Renal pelvis (tissue), 4 donors: Measurements from ENCODE around the gene PATJ. TPM values are rescaled to one million over a fixed set of nuclear protein-coding genes. Genes with fewer than 3 reads are reported as not detected.
"Not testable (repeated sequence)": the region's sequence is repeated elsewhere in the genome, so short reads cannot be mapped to it uniquely, and the experiment has no call there.

Experiments used
- DNase-seq: peaks from one replicate; pipeline ENCODE4 v3.0.0-alpha.2; 2013
- polyA plus RNA-seq, 3 donors: library from polyadenylated mRNA; unstranded; fragments of 120-200 nt; gene quantifications; one replicate each; pipeline ENCODE4 v1.2.1, GENCODE V29; 2013; ENCODE audit not compliant: insufficient read length in 3 of 3

The PATJ gene
- polyA plus RNA-seq, 3 donors = 38.6 to 69.8 (median 46.4) TPM

GRCh38 chr1:62170380-62170779 is 428.1 kb downstream of the PATJ start:
- not testable (repeated sequence) for DNase-seq

GRCh38 chr1:62175568-62176179 is 433.4 kb downstream of the PATJ start:
- DNase-seq = peak; percentile 57

- DNase-seq = no peak
These were observed 434.5 kb downstream of the PATJ start for GRCh38 chr1:62176597-62177312.

GRCh38 chr1:62177621-62178020 is 435.3 kb downstream of the PATJ start:
- no peak for DNase-seq

- no peak for DNase-seq
These were observed 436.1 kb downstream of the PATJ start for GRCh38 chr1:62178372-62178771.

GRCh38 chr1:62180054-62180453 is 437.8 kb downstream of the PATJ start:
- DNase-seq = not testable (repeated sequence)

GRCh38 chr1:62180639-62181038 is 438.4 kb downstream of the PATJ start:
- no peak for DNase-seq

- no peak for DNase-seq
These were observed 439.3 kb downstream of the PATJ start for GRCh38 chr1:62181532-62181931.

- not testable (repeated sequence) for DNase-seq
These were observed 439.9 kb downstream of the PATJ start for GRCh38 chr1:62182157-62182556.

GRCh38 chr1:62183164-62184020 is 441.1 kb downstream of the PATJ start:
- DNase-seq = not testable (repeated sequence)

GRCh38 chr1:62184336-62184735 is 442.1 kb downstream of the PATJ start:
- no peak for DNase-seq

GRCh38 chr1:62185233-62185632 is 443.0 kb downstream of the PATJ start:
- not testable (repeated sequence) for DNase-seq

- no peak for DNase-seq
These were observed 443.4 kb downstream of the PATJ start for GRCh38 chr1:62185677-62186076.

GRCh38 chr1:62187548-62187947 is 445.3 kb downstream of the PATJ start:
- DNase-seq = no peak

GRCh38 chr1:62188111-62188510 is 445.8 kb downstream of the PATJ start:
- DNase-seq = no peak

- DNase-seq = peak; percentile 42
These were observed 452.6 kb downstream of the PATJ start, which contains the start of gene L1TD1 for GRCh38 chr1:62194651-62195544. Gene L1TD1, plus strand, starts transcription at chr1:62194849. Its CDS starts 11,780 bp downstream, at chr1:62206629.

- DNase-seq = no peak
These were observed 453.9 kb downstream of the PATJ start for GRCh38 chr1:62196086-62196690.

GRCh38 chr1:62198069-62198780 is 455.9 kb downstream of the PATJ start:
- no peak for DNase-seq

- DNase-seq = no peak
These were observed 456.5 kb downstream of the PATJ start for GRCh38 chr1:62198781-62199125.

- DNase-seq = no peak
These were observed 464.9 kb downstream of the PATJ start for GRCh38 chr1:62207187-62207586.
